GM21529 (cell line): ENCODE measurements around the gene DEFB131A.
"Not testable (repeated sequence)": the region's sequence is repeated elsewhere in the genome, so short reads cannot be mapped to it uniquely, and the experiment has no call there.

Experiments used
- ATAC-seq: cut with Tn5 transposase; IDR thresholded peaks from one replicate; pipeline ENCODE4 v1.9.1; 2021; ENCODE audit not compliant: unreplicated experiment

Gene DEFB131A

GRCh38 chr4:9444114-9444513 is at the start of gene DEFB131A:
Gene DEFB131A (plus strand): TSS chr4:9444414. CDS start chr4:9444534, 120 bp downstream.
- ATAC-seq: not testable (repeated sequence)

- ATAC-seq: not testable (repeated sequence)
Observed at GRCh38 chr4:9405774-9406173, 38.4 kb upstream of the DEFB131A start.

- ATAC-seq: not testable (repeated sequence)
Observed at GRCh38 chr4:9406491-9406890, 37.7 kb upstream of the DEFB131A start.

- no peak for ATAC-seq
Observed at GRCh38 chr4:9409793-9410192, 34.4 kb upstream of the DEFB131A start.

- ATAC-seq: not testable (repeated sequence)
Observed at GRCh38 chr4:9421884-9422455, 22.2 kb upstream of the DEFB131A start.

GRCh38 chr4:9425916-9426315 is 18.3 kb upstream of the DEFB131A start:
- not testable (repeated sequence) for ATAC-seq

- not testable (repeated sequence) for ATAC-seq
Observed at GRCh38 chr4:9430061-9430460, 14.2 kb upstream of the DEFB131A start.

GRCh38 chr4:9433320-9433719 is 10.9 kb upstream of the DEFB131A start:
- ATAC-seq: not testable (repeated sequence)

- not testable (repeated sequence) for ATAC-seq
Observed at GRCh38 chr4:9436728-9437127, 7.5 kb upstream of the DEFB131A start.

- not testable (repeated sequence) for ATAC-seq
Observed at GRCh38 chr4:9442355-9442754, 1.9 kb upstream of the DEFB131A start.

- ATAC-seq: not testable (repeated sequence)
Observed at GRCh38 chr4:9444681-9445080, 467 bp downstream of the DEFB131A start.

- ATAC-seq: not testable (repeated sequence)
Observed at GRCh38 chr4:9452251-9452650, 8.0 kb downstream of the DEFB131A start.

GRCh38 chr4:9454284-9454683 is 10.1 kb downstream of the DEFB131A start:
- ATAC-seq: not testable (repeated sequence)

GRCh38 chr4:9455046-9455445 is 10.8 kb downstream of the DEFB131A start:
- ATAC-seq: not testable (repeated sequence)

- ATAC-seq: not testable (repeated sequence)
Observed at GRCh38 chr4:9479466-9479865, 35.3 kb downstream of the DEFB131A start.

- ATAC-seq: not testable (repeated sequence)
Observed at GRCh38 chr4:9480066-9480465, 35.9 kb downstream of the DEFB131A start.

- not testable (repeated sequence) for ATAC-seq
Observed at GRCh38 chr4:9482871-9483270, 38.7 kb downstream of the DEFB131A start.

GRCh38 chr4:9483682-9484081 is 39.5 kb downstream of the DEFB131A start:
- not testable (repeated sequence) for ATAC-seq

GRCh38 chr4:9486880-9487279 is 42.7 kb downstream of the DEFB131A start:
- not testable (repeated sequence) for ATAC-seq

GRCh38 chr4:9488796-9489195 is 44.6 kb downstream of the DEFB131A start:
- not testable (repeated sequence) for ATAC-seq

- ATAC-seq: not testable (repeated sequence)
Observed at GRCh38 chr4:9490496-9490895, 46.3 kb downstream of the DEFB131A start.

- not testable (repeated sequence) for ATAC-seq
Observed at GRCh38 chr4:9490986-9491385, 46.8 kb downstream of the DEFB131A start.

- not testable (repeated sequence) for ATAC-seq
Observed at GRCh38 chr4:9493589-9493988, 49.4 kb downstream of the DEFB131A start.
